Measurements from ENCODE around the gene AUTS2. TPM values are rescaled to one million over a fixed set of nuclear protein-coding genes. Genes with fewer than 3 reads are reported as not detected.
A peak's percentile ranks its signal among the peaks of the same experiment; 100 is the strongest.

Gene AUTS2
- total RNA-seq, 1 donor from 2014 or later, result 94.1 TPM

DNA sequence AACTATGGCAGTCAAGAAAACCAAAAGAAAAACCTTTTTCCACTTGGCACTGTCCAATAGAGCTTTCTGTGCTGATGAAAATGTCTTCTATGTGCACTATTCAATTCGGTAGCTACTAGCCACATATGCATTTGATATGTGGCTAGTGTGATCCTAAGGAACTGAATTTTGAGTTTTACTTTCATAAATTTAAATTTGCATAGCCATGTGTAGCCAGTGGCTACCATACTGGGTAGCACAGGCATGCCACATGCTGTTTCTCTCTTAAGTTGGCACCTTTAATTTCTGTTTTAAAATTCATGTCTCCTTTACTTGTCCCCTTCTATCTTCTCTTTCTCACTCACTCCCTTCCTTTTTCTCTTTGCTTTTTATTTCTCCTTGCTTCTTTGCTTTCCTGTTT, 455.7 kb downstream of the AUTS2 start:
- Mint-ChIP-seq H3K4me1 (ENCODE audit: unreplicated experiment) (peaks cover 14% of the 10 kb centered on the region), H3K27ac (no peak overlapping the region), H3K36me3 (peaks cover 3% of the 10 kb centered on the region), H3K9me3 (no peaks in the 10 kb centered on the region), H3K27me3 (peaks cover 4% of the 10 kb centered on the region), H3K4me3 (no peak overlapping the region)
- no peak for DNase-seq (ENCODE audit: extremely low spot score, unreplicated experiment)
- TF ChIP-seq, protein P1, sequence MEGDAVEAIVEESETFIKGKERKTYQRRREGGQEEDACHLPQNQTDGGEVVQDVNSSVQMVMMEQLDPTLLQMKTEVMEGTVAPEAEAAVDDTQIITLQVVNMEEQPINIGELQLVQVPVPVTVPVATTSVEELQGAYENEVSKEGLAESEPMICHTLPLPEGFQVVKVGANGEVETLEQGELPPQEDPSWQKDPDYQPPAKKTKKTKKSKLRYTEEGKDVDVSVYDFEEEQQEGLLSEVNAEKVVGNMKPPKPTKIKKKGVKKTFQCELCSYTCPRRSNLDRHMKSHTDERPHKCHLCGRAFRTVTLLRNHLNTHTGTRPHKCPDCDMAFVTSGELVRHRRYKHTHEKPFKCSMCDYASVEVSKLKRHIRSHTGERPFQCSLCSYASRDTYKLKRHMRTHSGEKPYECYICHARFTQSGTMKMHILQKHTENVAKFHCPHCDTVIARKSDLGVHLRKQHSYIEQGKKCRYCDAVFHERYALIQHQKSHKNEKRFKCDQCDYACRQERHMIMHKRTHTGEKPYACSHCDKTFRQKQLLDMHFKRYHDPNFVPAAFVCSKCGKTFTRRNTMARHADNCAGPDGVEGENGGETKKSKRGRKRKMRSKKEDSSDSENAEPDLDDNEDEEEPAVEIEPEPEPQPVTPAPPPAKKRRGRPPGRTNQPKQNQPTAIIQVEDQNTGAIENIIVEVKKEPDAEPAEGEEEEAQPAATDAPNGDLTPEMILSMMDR (conservative IDR thresholded peaks at IDR 0.05), result no peak

DNA sequence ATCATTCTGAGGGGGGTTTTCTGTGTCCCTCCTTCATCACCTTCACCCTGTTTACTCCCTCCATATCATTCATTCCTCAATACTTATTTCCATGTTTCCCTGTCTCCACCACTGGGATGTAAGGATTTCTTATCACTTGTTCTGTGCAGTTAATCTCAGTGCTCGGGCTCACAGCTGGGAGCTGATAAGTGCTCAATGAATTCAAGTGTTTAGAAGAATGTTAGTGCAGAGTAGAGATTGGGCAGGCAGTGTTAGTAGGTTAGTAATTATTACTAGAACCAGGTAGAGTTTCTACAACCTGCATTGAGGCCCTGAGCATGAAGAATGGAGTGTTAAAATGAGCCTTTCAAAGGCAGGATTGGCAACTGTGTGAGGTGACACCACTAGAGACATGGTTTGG, 458.1 kb downstream of the AUTS2 start:
- Mint-ChIP-seq H3K36me3 (peaks cover 3% of the 10 kb centered on the region), H3K4me1 (ENCODE audit: unreplicated experiment) (peaks cover 22% of the 10 kb centered on the region), H3K27ac (no peak overlapping the region), H3K4me3 (no peak overlapping the region), H3K27me3 (peaks cover 4% of the 10 kb centered on the region), H3K9me3 (no peaks in the 10 kb centered on the region)
- TF ChIP-seq, protein P1 (conservative IDR thresholded peaks at IDR 0.05), result no peak
- DNase-seq (ENCODE audit: extremely low spot score, unreplicated experiment), result no peak

DNA sequence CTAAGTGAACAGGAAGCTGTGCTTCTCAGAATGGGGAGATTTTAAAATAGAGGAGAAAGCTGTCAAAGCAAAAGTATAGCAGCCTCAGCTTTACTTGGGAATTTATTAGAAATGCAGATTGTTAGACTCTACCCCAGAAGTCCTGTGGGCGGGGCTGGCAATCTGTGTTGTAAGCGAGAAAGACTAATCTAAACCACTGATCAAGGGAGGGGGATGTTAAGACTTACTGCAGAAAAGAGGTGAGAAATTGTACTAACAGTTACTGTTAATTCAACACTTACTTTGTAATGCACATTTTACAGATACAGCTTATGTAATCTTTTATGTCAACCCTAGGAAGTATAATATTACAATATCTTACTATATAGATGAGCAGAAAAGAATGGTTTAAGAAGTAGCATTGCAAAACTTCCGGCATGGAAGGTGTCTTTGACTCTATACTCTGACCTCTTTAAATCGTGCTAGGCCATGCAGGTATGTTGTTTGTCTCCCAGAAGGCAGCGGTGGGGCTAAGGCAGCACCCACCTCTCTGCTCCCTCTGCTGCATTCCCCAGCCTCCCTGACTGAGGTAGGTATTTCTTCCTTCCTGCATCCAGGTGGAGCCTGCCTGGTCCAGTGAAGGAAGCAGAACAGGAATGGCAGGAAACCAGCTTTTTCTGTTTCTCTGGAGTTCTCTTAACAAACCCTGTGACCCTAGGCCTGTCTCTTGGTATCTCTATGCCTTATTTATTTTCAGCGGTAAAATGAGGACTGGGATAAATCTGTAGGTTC, 462.2 kb downstream of the AUTS2 start:
- Mint-ChIP-seq H3K4me1 (ENCODE audit: unreplicated experiment) (peaks cover 35% of the 10 kb centered on the region), H3K4me3 (no peak overlapping the region), H3K9me3 (no peaks in the 10 kb centered on the region), H3K36me3 (no peaks in the 10 kb centered on the region), H3K27me3 (no peaks in the 10 kb centered on the region), H3K27ac (no peak overlapping the region)
- TF ChIP-seq, protein P1 (conservative IDR thresholded peaks at IDR 0.05), result no peak
- DNase-seq (ENCODE audit: extremely low spot score, unreplicated experiment), result no peak

DNA sequence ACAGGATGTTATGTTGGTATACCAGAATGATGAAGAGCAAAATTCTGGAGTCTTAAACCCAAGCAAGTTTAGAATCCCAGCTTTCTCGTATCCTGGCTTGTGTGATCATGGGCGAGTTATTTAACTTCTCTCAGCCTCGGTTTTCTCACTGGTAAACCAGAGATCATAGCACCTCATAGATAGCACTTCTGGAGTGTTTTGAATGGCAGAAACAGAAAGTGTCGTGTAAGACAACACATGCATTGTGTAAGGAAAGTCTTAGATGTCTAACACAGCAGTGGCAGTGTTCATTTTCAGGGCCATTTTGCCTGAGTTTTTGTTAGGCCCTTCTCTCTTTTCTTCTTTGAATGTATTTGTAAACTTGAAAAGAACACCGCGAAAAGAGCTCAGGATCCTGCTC, 465.1 kb downstream of the AUTS2 start:
- H3K36me3 Mint-ChIP-seq, result no peaks in the 10 kb centered on the region
- no peaks in the 10 kb centered on the region for H3K9me3 Mint-ChIP-seq
- H3K4me1 Mint-ChIP-seq (ENCODE audit: unreplicated experiment), result peaks cover 31% of the 10 kb centered on the region
- DNase-seq (ENCODE audit: extremely low spot score, unreplicated experiment), result no peak
- peak overlapping the region; percentile 23 for H3K4me3 Mint-ChIP-seq
- H3K27ac Mint-ChIP-seq, result peak overlapping the region; percentile 75
- H3K27me3 Mint-ChIP-seq, result no peaks in the 10 kb centered on the region
- TF ChIP-seq, protein P1 (conservative IDR thresholded peaks at IDR 0.05), result no peak

DNA sequence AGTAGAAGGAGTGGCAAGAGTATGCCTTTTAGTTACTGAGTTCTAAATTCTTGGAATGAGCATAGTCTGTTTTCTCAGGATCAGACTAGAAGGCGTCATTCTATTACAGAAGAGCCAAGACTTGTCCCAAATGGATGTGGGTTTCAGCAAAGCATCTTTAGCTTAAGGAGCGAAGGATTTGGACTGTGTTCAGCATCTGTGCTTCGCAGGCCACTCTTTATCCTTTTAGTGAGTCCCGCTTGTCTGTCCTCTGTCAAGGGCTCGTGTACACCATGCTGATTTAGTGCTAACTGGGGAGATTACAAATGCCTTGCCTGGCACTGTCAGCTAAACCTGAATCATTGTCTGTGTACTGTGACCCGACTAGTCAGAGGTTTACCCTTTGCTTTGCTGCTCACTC, 465.7 kb downstream of the AUTS2 start:
- peak overlapping the region; percentile 23 for H3K4me3 Mint-ChIP-seq
- TF ChIP-seq, protein P1 (conservative IDR thresholded peaks at IDR 0.05), result no peak
- no peaks in the 10 kb centered on the region for H3K9me3 Mint-ChIP-seq
- DNase-seq (ENCODE audit: extremely low spot score, unreplicated experiment), result no peak
- peaks cover 36% of the 10 kb centered on the region for H3K4me1 Mint-ChIP-seq (ENCODE audit: unreplicated experiment)
- peak overlapping the region; percentile 75 for H3K27ac Mint-ChIP-seq
- H3K36me3 Mint-ChIP-seq, result no peaks in the 10 kb centered on the region
- H3K27me3 Mint-ChIP-seq, result no peaks in the 10 kb centered on the region
